Endothelial cell of umbilical vein (primary cell): Measurements from ENCODE around the gene CPNE2. TPM values are rescaled to one million over a fixed set of nuclear protein-coding genes. Genes with fewer than 3 reads are reported as not detected.

Experiments used
- BruUV-seq: library from RNA; stranded (reverse); fragments of 400-500 nt; replicated peaks from 2 replicates; lab custom pipeline; 2021; lab: Mats Ljungman, UMichigan
- CTCF ChIA-PET: fragments of 300-600, 350-600 bp; sonication (Branson Sonifier 250); formaldehyde crosslinking; loops from one replicate; lab custom pipeline; 2021; ENCODE audit warnings: antibody characterized with exemption, inconsistent platforms; lab: Charles Lee
- POLR2A ChIA-PET: fragments of 300-600, 350-600 bp; sonication (Branson Sonifier 250); formaldehyde crosslinking; loops from one replicate; lab custom pipeline; 2021; ENCODE audit warnings: antibody characterized with exemption, inconsistent platforms; lab: Charles Lee
- DNase-seq: peaks from one replicate; pipeline ENCODE4 v3.0.0-alpha.2; 2011; ENCODE audit warnings: low read depth, low spot score
- FAIRE-seq: peaks from 2 replicates; lab custom pipeline; 2011; peaks lifted over from hg19 to GRCh38; lab: Jason Lieb, UNC
- H2AFZ ChIP-seq: 2 replicates; pipeline ENCODE4 v1.6.0; 2012; ENCODE audit warnings: low read depth, low read length, control low read depth, inconsistent platforms
- H3K27ac ChIP-seq: 2 replicates; pipeline ENCODE4 v1.5.1; 2011; ENCODE audit warnings: low read depth, mild to moderate bottlenecking, control low read depth, low read length, moderate library complexity; ENCODE audit not compliant: insufficient read depth
- H3K27me3 ChIP-seq, 2 experiments: 2 replicates each; pipeline versions ENCODE4 v1.6.0 to v1.6.1; 2011; ENCODE audit warnings: low read length in 2 of 2, mixed read lengths in 1 of 2; ENCODE audit not compliant: control insufficient read depth in 2 of 2, insufficient read depth in 2 of 2
- H3K36me3 ChIP-seq, 2 experiments: 2 replicates in 1 of 2; 3 replicates in 1 of 2; pipeline ENCODE4 v1.5.1; 2011; ENCODE audit warnings: low read length in 2 of 2, mild to moderate bottlenecking in 1 of 2, moderate library complexity in 1 of 2; ENCODE audit not compliant: control insufficient read depth in 2 of 2, insufficient read depth in 2 of 2; ENCODE audit errors: extremely low read depth in 1 of 2
- H3K4me1 ChIP-seq: 3 replicates; pipeline ENCODE4 v1.5.1; 2011; ENCODE audit warnings: mild to moderate bottlenecking, low read length; ENCODE audit not compliant: control insufficient read depth, insufficient read depth; ENCODE audit errors: extremely low read depth
- H3K4me2 ChIP-seq: 2 replicates; pipeline ENCODE4 v1.6.1; 2011; ENCODE audit warnings: low read length, control low read depth, mixed read lengths; ENCODE audit not compliant: insufficient read depth
- H3K4me3 ChIP-seq, 3 experiments: fragments of 200-600 bp in 1 of 3; sonication (generic), shearing (Covaris generic) in 1 of 3; replicated peaks in 1 of 3; 2 replicates each; pipeline ENCODE4 v1.5.1; 2011 to 2016; ENCODE audit warnings: control low read depth in 3 of 3, low read length in 3 of 3, mild to moderate bottlenecking in 2 of 3, inconsistent platforms in 1 of 3, low read depth in 1 of 3, moderate library complexity in 1 of 3; ENCODE audit not compliant: insufficient read depth in 1 of 3
- H3K79me2 ChIP-seq: 2 replicates; pipeline ENCODE4 v1.6.0; 2012; ENCODE audit warnings: low read length, inconsistent platforms; ENCODE audit not compliant: control insufficient read depth, insufficient read depth
- H3K9ac ChIP-seq: replicated peaks from 2 replicates; pipeline ENCODE3; 2011; ENCODE audit warnings: low read length, control low read depth; ENCODE audit not compliant: insufficient read depth; ENCODE audit errors: extremely low read depth
- H3K9me1 ChIP-seq: replicated peaks from 3 replicates; pipeline ENCODE4 v1.6.0; 2011; ENCODE audit warnings: mild to moderate bottlenecking, low read length; ENCODE audit not compliant: control insufficient read depth, insufficient read depth; ENCODE audit errors: extremely low read depth
- H3K9me3 ChIP-seq: replicated peaks from 2 replicates; pipeline ENCODE4 v1.5.1; 2012; ENCODE audit warnings: low read length, inconsistent platforms; ENCODE audit not compliant: control insufficient read depth, insufficient read depth
- H4K20me1 ChIP-seq: replicated peaks from 2 replicates; pipeline ENCODE3; 2011; ENCODE audit warnings: mild to moderate bottlenecking, low read length; ENCODE audit not compliant: control insufficient read depth, insufficient read depth; ENCODE audit errors: extremely low read depth
- EZH2 ChIP-seq: IDR thresholded peaks from 2 replicates; pipeline ENCODE4 v1.6.1; 2012; ENCODE audit warnings: borderline replicate concordance, low read depth, mild to moderate bottlenecking, moderate library complexity, low read length, inconsistent platforms; ENCODE audit not compliant: severe bottlenecking
- FOS ChIP-seq: IDR thresholded peaks from 2 replicates; pipeline ENCODE4 v1.6.1; 2011; ENCODE audit warnings: mild to moderate bottlenecking, low read length, moderate library complexity, borderline replicate concordance; ENCODE audit not compliant: insufficient read depth
- GATA2 ChIP-seq: IDR thresholded peaks from 2 replicates; pipeline ENCODE4 v1.7.0; 2011; ENCODE audit warnings: low read depth, mild to moderate bottlenecking, moderate library complexity, mixed read lengths, low read length; ENCODE audit not compliant: insufficient read length, insufficient read depth
- JUN ChIP-seq: IDR thresholded peaks from 2 replicates; pipeline ENCODE4 v1.6.1; 2011; ENCODE audit warnings: borderline replicate concordance, low read depth; ENCODE audit not compliant: insufficient read length, insufficient read depth
- MYC ChIP-seq: IDR thresholded peaks from one replicate; pipeline ENCODE4 v1.6.1; 2011; ENCODE audit warnings: mild to moderate bottlenecking, low read depth, low read length
- POLR2A ChIP-seq: IDR thresholded peaks from 2 replicates; pipeline ENCODE4 v1.6.1; 2012; ENCODE audit warnings: low read depth, mild to moderate bottlenecking, control low read depth, low read length
- POLR2AphosphoS5 ChIP-seq: IDR thresholded peaks from 2 replicates; pipeline ENCODE4 v1.6.1; 2012; ENCODE audit warnings: low read depth, mild to moderate bottlenecking, control low read depth, low read length, moderate library complexity; ENCODE audit not compliant: insufficient read depth
- dilution Hi-C: fragments of 300-500 bp; cut with MboI; formaldehyde crosslinking; loops from one replicate; pipeline ENCODE4 v1.15.0; 2019; ENCODE audit warnings: low sequenced_read_pairs; ENCODE audit not compliant: extremely low pct_ligation_motif_present
- intact Hi-C: fragments of 100-400 bp; cut with micrococcal nuclease; formaldehyde crosslinking; loops from one replicate; pipeline ENCODE4 v1.10.0; 2022
- polyA plus RNA-seq, 4 experiments: library from polyadenylated mRNA; depleted of rRNA in 3 of 4; stranded (reverse) in 3 of 4; unstranded in 1 of 4; fragments of >200 nt; gene quantifications; 2 replicates each; pipeline versions ENCODE4 v1.2.1 to v1.2.3, GENCODE V29; 2011 to 2012; ENCODE audit warnings: missing spikeins in 1 of 4
- total RNA-seq: library from RNA; stranded (reverse); gene quantifications from 2 replicates; pipeline ENCODE4 v1.2.3, GENCODE V29; 2021
- TF ChIP-seq, protein P1 (sequence below), 2 donors: IDR thresholded peaks; 1 replicate in 1 of 2; 2 replicates in 1 of 2; pipeline ENCODE4 v1.5.1; 2011; ENCODE audit warnings: low read length in 2 of 2, mild to moderate bottlenecking in 2 of 2, moderate library complexity in 2 of 2, control low read depth in 1 of 2, inconsistent platforms in 1 of 2, low read depth in 1 of 2; ENCODE audit not compliant: insufficient read depth in 1 of 2; ENCODE audit errors: extremely low read depth in 1 of 2
- TF ChIP-seq, protein P2 (sequence below): IDR thresholded peaks from 2 replicates; pipeline ENCODE4 v1.6.1; 2011; ENCODE audit not compliant: insufficient read depth, insufficient read length

CPNE2 gene
- total and polyA plus RNA-seq, 2 donors (not counting 3 experiments of a cell fraction or from before 2014, with no cell fraction given), result 91.9 to 187 TPM

DNA sequence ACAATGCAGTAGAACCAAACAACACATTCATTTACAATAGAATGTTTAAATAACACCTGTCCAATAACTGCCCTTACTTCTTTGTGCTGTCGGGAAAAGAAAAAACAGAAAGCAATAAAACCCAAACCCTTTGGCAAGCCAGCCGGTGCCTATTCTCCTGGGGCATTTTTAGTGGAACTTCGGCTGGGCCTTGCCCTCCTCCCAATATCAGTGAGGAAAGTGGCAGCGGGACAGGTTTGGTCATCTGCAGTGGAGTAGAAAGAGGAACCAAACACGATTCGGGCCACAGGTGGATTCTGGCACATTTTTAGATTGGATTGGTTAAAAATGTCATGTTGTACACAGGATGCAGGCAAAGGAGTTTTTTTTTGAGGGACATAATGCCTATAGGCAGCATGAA, 61.5 kb downstream of the CPNE2 start:
- ChIA-PET POLR2A (no interaction called here), CTCF (no interaction called here)
- no peak overlapping the region for H3K9ac ChIP-seq
- H2AFZ ChIP-seq, result no peak overlapping the region
- H3K36me3 ChIP-seq, result peaks cover 0 to 20% of the 10 kb centered on the region in 2 experiments
- TSS peak; percentile 62 for BruUV-seq
- TF ChIP-seq MYC, result no peak
- no peak overlapping the region for H3K4me3 ChIP-seq
- H3K27ac ChIP-seq, result no peak overlapping the region
- no peaks in the 10 kb centered on the region for H4K20me1 ChIP-seq
- no peak for DNase-seq
- dilution Hi-C loops (no loop called here), intact Hi-C loops (no loop called here)
- no peaks in the 10 kb centered on the region for H3K79me2 ChIP-seq
- peaks cover 12% of the 10 kb centered on the region for H3K4me1 ChIP-seq
- FAIRE-seq, result no peak
- H3K4me2 ChIP-seq, result no peak overlapping the region
- H3K27me3 ChIP-seq, result no peaks in the 10 kb centered on the region
- H3K9me3 ChIP-seq, result no peaks in the 10 kb centered on the region
- H3K9me1 ChIP-seq, result no peaks in the 10 kb centered on the region

DNA sequence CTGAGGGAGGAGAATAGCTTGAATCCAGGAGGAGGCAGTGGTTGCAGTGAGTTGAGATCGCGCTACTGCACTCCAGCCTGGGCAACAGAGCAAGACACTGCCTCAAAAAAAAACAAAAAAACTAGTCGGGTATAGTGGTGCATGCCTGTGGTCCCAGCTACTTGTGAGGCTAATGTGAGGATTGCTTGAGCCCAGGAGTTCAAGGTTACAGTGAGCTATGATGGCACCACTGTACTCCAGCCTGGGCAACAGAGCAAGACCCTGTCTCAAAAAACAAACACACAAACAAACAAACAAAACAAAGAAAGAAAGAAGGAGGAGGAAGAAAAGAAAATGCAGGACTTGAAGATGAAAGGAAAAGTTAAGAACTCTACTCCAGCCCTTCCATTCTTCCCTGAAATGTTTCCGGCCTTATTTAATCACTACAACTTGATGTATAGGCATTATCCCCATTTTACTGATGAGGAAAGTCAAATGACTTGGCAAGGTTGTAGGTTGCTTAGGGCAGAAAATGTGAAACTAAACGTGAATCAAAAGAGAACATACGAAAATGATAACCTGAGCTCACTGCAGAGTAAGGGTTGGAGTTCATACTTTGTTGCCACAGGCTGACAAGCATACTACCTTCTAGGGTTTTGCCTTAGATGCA, 63.4 kb downstream of the CPNE2 start:
- Histone ChIP-seq H3K27me3 (no peaks in the 10 kb centered on the region), H3K9ac (no peak overlapping the region), H3K4me1 (peaks cover 11% of the 10 kb centered on the region), H4K20me1 (no peaks in the 10 kb centered on the region), H3K27ac (no peak overlapping the region), H3K4me3 (no peak overlapping the region), H2AFZ (no peak overlapping the region), H3K9me3 (no peaks in the 10 kb centered on the region), H3K4me2 (peak overlapping the region; percentile 68), H3K79me2 (no peaks in the 10 kb centered on the region), H3K9me1 (no peaks in the 10 kb centered on the region), H3K36me3 (peaks cover 0 to 20% of the 10 kb centered on the region in 2 experiments)
- no TSS peak for BruUV-seq
- CTCF ChIA-PET, result interaction anchor here (1.1 to 3.0 kb wide), 6 partner anchors 8 to 363 kb away, joined by 3 to 22 read pairs (median 7); partner anchors contain the start of gene CPNE2
- intact Hi-C loops (loop anchor here (2.0 kb wide), 1 partner anchor 15 kb away; no protein-coding TSS in a partner anchor), dilution Hi-C loops (no loop called here)
- TF ChIP-seq, protein P1, sequence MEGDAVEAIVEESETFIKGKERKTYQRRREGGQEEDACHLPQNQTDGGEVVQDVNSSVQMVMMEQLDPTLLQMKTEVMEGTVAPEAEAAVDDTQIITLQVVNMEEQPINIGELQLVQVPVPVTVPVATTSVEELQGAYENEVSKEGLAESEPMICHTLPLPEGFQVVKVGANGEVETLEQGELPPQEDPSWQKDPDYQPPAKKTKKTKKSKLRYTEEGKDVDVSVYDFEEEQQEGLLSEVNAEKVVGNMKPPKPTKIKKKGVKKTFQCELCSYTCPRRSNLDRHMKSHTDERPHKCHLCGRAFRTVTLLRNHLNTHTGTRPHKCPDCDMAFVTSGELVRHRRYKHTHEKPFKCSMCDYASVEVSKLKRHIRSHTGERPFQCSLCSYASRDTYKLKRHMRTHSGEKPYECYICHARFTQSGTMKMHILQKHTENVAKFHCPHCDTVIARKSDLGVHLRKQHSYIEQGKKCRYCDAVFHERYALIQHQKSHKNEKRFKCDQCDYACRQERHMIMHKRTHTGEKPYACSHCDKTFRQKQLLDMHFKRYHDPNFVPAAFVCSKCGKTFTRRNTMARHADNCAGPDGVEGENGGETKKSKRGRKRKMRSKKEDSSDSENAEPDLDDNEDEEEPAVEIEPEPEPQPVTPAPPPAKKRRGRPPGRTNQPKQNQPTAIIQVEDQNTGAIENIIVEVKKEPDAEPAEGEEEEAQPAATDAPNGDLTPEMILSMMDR (IDR thresholded peaks at IDR 0.05; ENCODE audit: extremely low read depth in 1 of 2, insufficient read depth in 1 of 2, low read depth in 1 of 2, low read length in 2 of 2), result no peak
- TF ChIP-seq FOS (no peak), POLR2AphosphoS5 (no peak), EZH2 (no peak), JUN (no peak), MYC (no peak), POLR2A (no peak), GATA2 (no peak)
- TF ChIP-seq, protein P2, sequence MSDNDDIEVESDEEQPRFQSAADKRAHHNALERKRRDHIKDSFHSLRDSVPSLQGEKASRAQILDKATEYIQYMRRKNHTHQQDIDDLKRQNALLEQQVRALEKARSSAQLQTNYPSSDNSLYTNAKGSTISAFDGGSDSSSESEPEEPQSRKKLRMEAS, result no peak
- FAIRE-seq (no peak), DNase-seq (no peak)
- POLR2A ChIA-PET, result no interaction called here
